ENCODE data around the gene DNAJA4. TPM values are rescaled to one million over a fixed set of nuclear protein-coding genes. Genes with fewer than 3 reads are reported as not detected.

Gene DNAJA4
- total RNA-seq, 2 experiments from 2014 or later: 38.1 to 38.8 TPM

DNA sequence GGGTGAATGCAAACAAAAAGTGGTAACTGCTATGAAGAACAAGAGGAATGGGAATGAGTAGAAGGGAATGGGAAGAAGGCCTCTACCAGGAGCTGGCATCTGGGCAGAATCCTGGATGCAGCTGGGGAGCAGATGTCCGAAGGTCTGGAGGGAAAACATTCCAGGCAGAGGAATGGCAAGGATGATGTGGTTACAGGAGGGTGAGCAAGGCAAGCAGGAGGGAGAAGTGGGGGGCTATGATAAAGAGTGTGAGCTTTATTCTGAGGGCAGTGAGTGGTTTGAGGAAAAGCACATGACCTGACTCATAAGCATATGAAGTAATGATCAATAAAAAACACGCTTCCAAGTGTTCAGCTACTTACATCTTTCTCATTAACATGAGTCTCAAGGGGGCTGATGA lies 18.0 kb downstream of the DNAJA4 start:
- peak overlapping the region; percentile 9 for H3K27ac Mint-ChIP-seq
- POLR2A ChIA-PET: interaction anchor here (0.6 to 1.2 kb wide), 2 partner anchors 16 to 257 kb away, joined by 4 read pairs; no protein-coding TSS in a partner anchor
- H3K27me3 Mint-ChIP-seq: no peaks in the 10 kb centered on the region

DNA sequence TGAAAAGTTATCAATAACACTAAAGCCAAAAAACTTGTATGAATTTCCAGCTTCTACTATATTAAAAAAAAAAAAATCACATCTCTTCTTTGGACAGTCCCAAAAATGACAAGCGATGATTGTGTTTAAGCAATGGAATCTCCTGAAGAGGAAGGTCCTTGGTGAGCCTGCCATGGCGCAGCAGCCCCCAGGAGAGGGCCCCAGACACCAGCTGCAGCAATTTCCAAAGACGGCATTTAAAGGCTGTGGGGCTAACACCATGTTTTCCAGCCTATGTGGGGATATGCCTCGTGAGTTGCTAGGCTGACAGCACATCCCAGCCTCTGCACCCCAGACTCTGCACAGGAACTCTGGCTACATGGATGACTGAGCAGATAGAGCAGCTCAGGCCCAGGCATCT lies 20.4 kb downstream of the DNAJA4 start:
- no peaks in the 10 kb centered on the region for H3K27me3 Mint-ChIP-seq
- ATAC-seq: no peak
- TF ChIP-seq CTCF (IDR thresholded peaks at IDR 0.05): no peak
- H3K4me1 Mint-ChIP-seq (ENCODE audit: low read depth): peaks cover 7% of the 10 kb centered on the region
- no peak overlapping the region for H3K27ac Mint-ChIP-seq
- H3K4me3 Mint-ChIP-seq: no peak overlapping the region
- intact Hi-C loops (cut with micrococcal nuclease): no loop called here
- peaks cover 32% of the 10 kb centered on the region for H3K36me3 Mint-ChIP-seq (ENCODE audit: low read depth)
- ChIA-PET CTCF (interaction anchor here (1.2 to 1.7 kb wide), 2 partner anchors 13 to 426 kb away, joined by 3 to 4 read pairs; no protein-coding TSS in a partner anchor), POLR2A (interaction anchor here (1.4 kb wide), 1 partner anchor 14 kb away, joined by 3 read pairs; no protein-coding TSS in a partner anchor)
- no peak for DNase-seq
- H3K9me3 Mint-ChIP-seq: no peaks in the 10 kb centered on the region

More for the DNA sequence above, 18.0 kb downstream of the DNAJA4 start:
- Mint-ChIP-seq H3K9me3 (no peaks in the 10 kb centered on the region), H3K4me3 (no peak overlapping the region), H3K4me1 (ENCODE audit: low read depth) (peaks cover 7% of the 10 kb centered on the region), H3K36me3 (ENCODE audit: low read depth) (peaks cover 33% of the 10 kb centered on the region)
- DNase-seq (no peak), ATAC-seq (no peak)
- CTCF ChIA-PET: interaction anchor here (1.4 to 2.1 kb wide), 5 partner anchors 10 to 140 kb away, joined by 5 to 6 read pairs (median 6); partner anchors contain the start of gene SKIC8
- TF ChIP-seq CTCF (IDR thresholded peaks at IDR 0.05): no peak
- intact Hi-C loops (cut with micrococcal nuclease): no loop called here

GRCh38 chr15:78290222-78290621 lies 25.9 kb downstream of the DNAJA4 start:
- no peak for ATAC-seq
- intact Hi-C loops (cut with micrococcal nuclease): no loop called here
- no peak overlapping the region for H3K4me3 Mint-ChIP-seq
- H3K36me3 Mint-ChIP-seq (ENCODE audit: low read depth): peaks cover 33% of the 10 kb centered on the region
- peak overlapping the region; percentile 26 for H3K27ac Mint-ChIP-seq
- H3K27me3 Mint-ChIP-seq: no peaks in the 10 kb centered on the region
- no peaks in the 10 kb centered on the region for H3K9me3 Mint-ChIP-seq
- no peaks in the 10 kb centered on the region for H3K4me1 Mint-ChIP-seq (ENCODE audit: low read depth)
- POLR2A ChIA-PET: interaction anchor here (0.7 kb wide), 1 partner anchor 778 kb away, joined by 3 read pairs; no protein-coding TSS in a partner anchor
- no peak for DNase-seq
- TF ChIP-seq CTCF (IDR thresholded peaks at IDR 0.05): no peak
- CTCF ChIA-PET: no interaction called here

DNA sequence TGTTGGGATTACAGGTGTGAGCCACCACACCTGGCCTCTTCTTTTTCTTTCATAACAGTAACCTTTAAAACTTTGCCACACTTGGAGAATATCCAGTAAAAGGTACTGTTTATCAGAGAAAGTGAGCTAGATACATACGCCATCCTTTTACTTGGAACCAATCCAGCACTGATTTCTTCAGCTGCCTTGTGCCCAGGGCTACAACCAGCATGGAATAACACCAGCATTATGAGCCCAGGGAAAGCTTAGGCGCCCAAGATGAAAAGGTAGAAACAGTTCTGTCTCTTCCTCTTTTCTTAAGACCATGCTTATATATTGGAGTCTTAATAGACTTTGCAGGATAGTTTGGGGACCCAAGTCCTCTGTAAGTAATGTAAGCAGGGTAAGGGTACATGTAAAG lies 26.7 kb downstream of the DNAJA4 start:
- intact Hi-C loops (cut with micrococcal nuclease): no loop called here
- DNase-seq: no peak
- Mint-ChIP-seq H3K9me3 (no peaks in the 10 kb centered on the region), H3K4me1 (ENCODE audit: low read depth) (no peaks in the 10 kb centered on the region), H3K4me3 (no peak overlapping the region), H3K36me3 (ENCODE audit: low read depth) (peaks cover 36% of the 10 kb centered on the region), H3K27ac (no peak overlapping the region), H3K27me3 (no peaks in the 10 kb centered on the region)
- ChIA-PET POLR2A (interaction anchor here (0.8 to 1.0 kb wide), 4 partner anchors 8 to 66 kb away, joined by 3 read pairs; partner anchors contain the start of gene SKIC8), CTCF (interaction anchor here (1.0 kb wide), 1 partner anchor 17 kb away, joined by 3 read pairs; no protein-coding TSS in a partner anchor)
- TF ChIP-seq CTCF (IDR thresholded peaks at IDR 0.05): no peak
- ATAC-seq: no peak

- intact Hi-C loops (cut with micrococcal nuclease): no loop called here
- no peak overlapping the region for H3K4me3 Mint-ChIP-seq
- no peaks in the 10 kb centered on the region for H3K9me3 Mint-ChIP-seq
- H3K27ac Mint-ChIP-seq: no peak overlapping the region
- H3K36me3 Mint-ChIP-seq (ENCODE audit: low read depth): peaks cover 34% of the 10 kb centered on the region
- no peak for TF ChIP-seq CTCF (IDR thresholded peaks at IDR 0.05)
- ATAC-seq: no peak
- no peaks in the 10 kb centered on the region for H3K27me3 Mint-ChIP-seq
- ChIA-PET POLR2A (interaction anchor here (0.9 to 1.0 kb wide), 2 partner anchors 26 to 27 kb away, joined by 3 read pairs; partner anchors contain the start of gene DNAJA4), CTCF (interaction anchor here (1.0 to 1.2 kb wide), 2 partner anchors 9 to 16 kb away, joined by 3 to 6 read pairs; no protein-coding TSS in a partner anchor)
- H3K4me1 Mint-ChIP-seq (ENCODE audit: low read depth): peaks cover 1% of the 10 kb centered on the region
- DNase-seq: no peak
Measured at GRCh38 chr15:78291698-78292097, 27.3 kb downstream of the DNAJA4 start.
